DMS53 (cell line): ENCODE data around the gene GRIA2.
A peak's percentile ranks its signal among the peaks of the same experiment; 100 is the strongest.

Experiments used
- DNase-seq: peaks from one replicate; lab custom pipeline; 2025; lab: John Stamatoyannopoulos, UW

Gene GRIA2

DNA sequence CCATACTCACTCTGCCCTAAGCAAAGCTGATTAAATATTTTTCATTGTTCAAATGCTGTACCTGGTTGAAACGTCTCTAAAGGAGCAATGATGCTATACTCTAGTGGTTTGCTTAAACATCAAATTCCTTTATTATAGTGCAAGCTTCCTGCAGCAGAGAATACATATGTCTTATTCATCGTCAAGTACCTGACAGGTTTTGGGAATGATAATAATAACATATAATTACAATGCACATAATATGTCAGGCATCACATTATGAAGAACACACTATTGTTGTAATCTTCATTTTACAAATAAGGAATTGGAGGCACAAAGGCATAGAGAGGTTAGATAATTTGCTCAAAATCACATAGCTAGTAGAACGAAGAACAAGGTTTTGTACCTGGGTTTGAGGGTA, 151.6 kb downstream of the GRIA2 start:
- peak; percentile 30 for DNase-seq

DNA sequence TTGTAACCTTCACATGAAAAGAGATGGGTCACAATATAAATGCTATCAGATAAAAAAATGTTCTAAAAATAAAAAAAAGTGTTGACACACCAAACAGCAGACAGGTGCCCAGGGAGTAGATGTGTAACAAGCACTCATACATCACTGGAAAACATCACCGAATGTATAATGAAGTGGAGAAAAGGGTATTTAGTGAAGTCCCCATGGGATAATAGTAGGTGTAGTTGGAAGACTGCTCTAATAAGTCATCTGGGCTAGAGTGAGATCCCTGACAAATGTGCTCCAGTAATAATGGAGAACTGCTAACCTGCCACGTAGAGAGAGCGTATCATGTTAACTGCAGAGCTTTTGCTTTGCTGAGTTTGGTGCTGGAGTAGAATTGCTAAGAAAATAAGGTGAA, 152.0 kb downstream of the GRIA2 start:
- peak; percentile 55 for DNase-seq

GRCh38 chr4:157389741-157390140, 169.2 kb downstream of the GRIA2 start:
- peak; percentile 68 for DNase-seq

DNA sequence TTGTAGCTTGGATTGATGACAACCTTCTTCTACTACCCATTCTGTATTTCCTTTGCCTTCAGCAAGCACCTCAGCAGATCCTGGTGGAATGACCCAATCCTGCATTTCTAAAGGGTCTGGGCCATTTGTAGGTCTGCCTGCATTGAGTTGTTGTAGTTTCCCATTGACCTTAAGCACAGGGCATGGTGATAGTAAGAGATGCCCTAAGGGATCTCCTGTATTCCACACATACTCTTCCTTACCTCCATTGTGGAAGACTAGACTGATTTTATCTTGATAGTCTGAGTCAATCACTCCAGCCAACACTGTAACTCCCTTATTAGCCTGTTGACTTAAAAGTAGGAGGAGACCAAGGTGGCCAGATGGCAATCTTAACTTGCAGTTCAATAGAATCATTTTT, 184.5 kb downstream of the GRIA2 start:
- DNase-seq: no peak
